K562 (cell line): ENCODE results near the gene CNOT10. TPM values are rescaled to one million over a fixed set of nuclear protein-coding genes. Genes with fewer than 3 reads are reported as not detected.

ENCODE experiments used
- MGA ChIP-seq: fragments of 450-650 bp; IDR thresholded peaks from 2 replicates; pipeline ENCODE4 v1.6.1; 2016; ENCODE audit warnings: mild to moderate bottlenecking, moderate library complexity
- MIER1 ChIP-seq: fragments of 450-650 bp; IDR thresholded peaks from 2 replicates; pipeline ENCODE4 v1.6.1; 2016; ENCODE audit warnings: antibody characterized with exemption, mild to moderate bottlenecking, low read depth
- ZNF639 ChIP-seq, 2 experiments: fragments of 200-800 bp in 1 of 2; sonication (Bioruptor generic) in 1 of 2; sonication (generic) in 1 of 2; formaldehyde crosslinking in 1 of 2; IDR thresholded peaks in 1 of 2; conservative IDR thresholded peaks in 1 of 2; 2 replicates each; pipeline versions ENCODE4 v1.5.0 to v1.6.1; 2016 to 2020; ENCODE audit warnings: missing compliant biosample characterization in 1 of 2, missing genetic modification characterization in 1 of 2, missing genetic modification reagents in 1 of 2
- polyA plus RNA-seq, 8 experiments: library from polyadenylated mRNA; depleted of rRNA in 4 of 8; stranded (reverse) in 5 of 8; unstranded in 3 of 8; fragments of >200 nt; fragmentation: Nextera tagmentation in 2 of 8; fragmentation: Illumina TruSeq in 1 of 8; extraction: Ambion mirVana in 2 of 8; extraction: Trizol in 1 of 8; gene quantifications; 2 replicates each; pipeline versions ENCODE4 v1.2.1 to v1.2.3, GENCODE V29; 2011 to 2014; ENCODE audit warnings: inconsistent platforms in 1 of 8, missing spikeins in 1 of 8
- total RNA-seq, 7 experiments: library from RNA; depleted of rRNA in 6 of 7; stranded (reverse); fragments of >200 nt in 6 of 7; fragmentation: Illumina TruSeq in 2 of 7; extraction: Trizol in 2 of 7; gene quantifications; 2 replicates each; pipeline versions ENCODE4 v1.2.1 to v1.2.3, GENCODE V29; 2011 to 2021; ENCODE audit warnings: low replicate concordance in 1 of 7

Gene CNOT10
- total and polyA plus RNA-seq, 9 of the 15 experiments (the other 6 are each of a cell fraction or from before 2014, with no cell fraction given), result 35.7 to 114 (median 81.9) TPM

DNA sequence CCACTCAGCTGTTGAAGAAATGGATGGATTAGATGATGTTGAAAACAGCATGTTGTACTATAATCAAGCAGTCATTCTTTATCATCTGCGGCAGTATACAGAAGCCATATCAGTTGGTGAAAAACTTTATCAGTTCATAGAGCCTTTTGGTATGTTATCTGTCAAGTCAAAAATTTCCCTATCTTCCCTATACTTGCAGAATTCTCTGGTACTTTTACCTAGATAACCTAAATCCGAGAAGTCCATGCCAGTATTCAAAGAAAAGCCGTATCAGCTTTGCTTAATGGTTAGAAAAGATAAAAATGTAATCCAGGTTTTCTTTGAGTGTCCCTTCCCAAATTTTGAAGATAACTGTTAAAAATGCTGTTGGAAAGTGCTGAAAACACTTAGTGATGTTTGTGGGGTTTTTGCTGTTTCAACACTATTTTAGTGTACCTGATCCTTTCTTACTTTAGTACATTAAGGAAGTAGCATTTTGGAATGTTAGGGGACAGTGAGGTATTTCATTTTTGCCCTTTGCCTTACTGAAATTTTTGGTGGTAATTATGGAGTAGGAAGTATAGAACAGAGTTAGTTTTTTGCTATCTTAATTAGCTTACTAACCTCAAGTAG is 23.8 kb downstream of the CNOT10 start (continued):
- no peak for TF ChIP-seq MGA
- TF ChIP-seq ZNF639 (CRISPR knock-in tag; conservative IDR thresholded peaks at IDR 0.05 in 1 of 2, IDR thresholded peaks at IDR 0.05 in 1 of 2), result no peak
- TF ChIP-seq MIER1, result no peak
